ENCODE data around the gene SH3PXD2A.

SH3PXD2A gene

GRCh38 chr10:103703941-103704919 lies 151.1 kb downstream of the SH3PXD2A start:
- no peak for DNase-seq (ENCODE audit: low read depth)

- no peak for DNase-seq (ENCODE audit: low read depth)
These were observed 153.8 kb downstream of the SH3PXD2A start for GRCh38 chr10:103701380-103702222.

GRCh38 chr10:103700436-103700715 lies 155.0 kb downstream of the SH3PXD2A start:
- DNase-seq (ENCODE audit: low read depth): no peak

GRCh38 chr10:103699611-103700435 lies 155.6 kb downstream of the SH3PXD2A start:
- DNase-seq (ENCODE audit: low read depth): no peak

- DNase-seq (ENCODE audit: low read depth): no peak
These were observed 157.1 kb downstream of the SH3PXD2A start for GRCh38 chr10:103698266-103698665.

GRCh38 chr10:103697787-103698186 lies 157.6 kb downstream of the SH3PXD2A start:
- no peak for DNase-seq (ENCODE audit: low read depth)

- peak; percentile 63 for DNase-seq (ENCODE audit: low read depth)
These were observed 158.8 kb downstream of the SH3PXD2A start for GRCh38 chr10:103696411-103697145.

GRCh38 chr10:103696094-103696410 lies 159.3 kb downstream of the SH3PXD2A start:
- DNase-seq (ENCODE audit: low read depth): no peak

- no peak for DNase-seq (ENCODE audit: low read depth)
These were observed 159.8 kb downstream of the SH3PXD2A start for GRCh38 chr10:103695584-103696005.

GRCh38 chr10:103693812-103694205 lies 161.6 kb downstream of the SH3PXD2A start:
- no peak for DNase-seq (ENCODE audit: low read depth)

GRCh38 chr10:103692952-103693811 lies 162.2 kb downstream of the SH3PXD2A start:
- no peak for DNase-seq (ENCODE audit: low read depth)

GRCh38 chr10:103692436-103692951 lies 162.9 kb downstream of the SH3PXD2A start:
- no peak for DNase-seq (ENCODE audit: low read depth)

- no peak for DNase-seq (ENCODE audit: low read depth)
These were observed 163.5 kb downstream of the SH3PXD2A start for GRCh38 chr10:103691723-103692435.

GRCh38 chr10:103691267-103691666 lies 164.1 kb downstream of the SH3PXD2A start:
- DNase-seq (ENCODE audit: low read depth): no peak

GRCh38 chr10:103690281-103690680 lies 165.1 kb downstream of the SH3PXD2A start:
- no peak for DNase-seq (ENCODE audit: low read depth)

- no peak for DNase-seq (ENCODE audit: low read depth)
These were observed 166.9 kb downstream of the SH3PXD2A start for GRCh38 chr10:103688491-103688890.

GRCh38 chr10:103687718-103688117 lies 167.7 kb downstream of the SH3PXD2A start:
- DNase-seq (ENCODE audit: low read depth): no peak

- no peak for DNase-seq (ENCODE audit: low read depth)
These were observed 168.2 kb downstream of the SH3PXD2A start for GRCh38 chr10:103687172-103687571.

- DNase-seq (ENCODE audit: low read depth): no peak
These were observed 169.3 kb downstream of the SH3PXD2A start for GRCh38 chr10:103685880-103686669.
